Lung (tissue), 12 donors: ENCODE data around the gene ANKRD22. TPM values are rescaled to one million over a fixed set of nuclear protein-coding genes. Genes with fewer than 3 reads are reported as not detected.

Source experiments
- ATAC-seq: fragments of 200-7000 bp; cut with Tn5 transposase; one replicate; pipeline ENCODE4 v1.9.1; 2020; ENCODE audit warnings: moderate number of reproducible peaks; ENCODE audit not compliant: insufficient read depth, low FRiP score
- DNase-seq, 3 donors: peaks; one replicate each; pipeline ENCODE4 v3.0.0-alpha.2; 2013 to 2017
- H3K27ac ChIP-seq, 2 donors: one replicate each; pipeline ENCODE4 v1.5.1; 2013; ENCODE audit warnings: mild to moderate bottlenecking in 2 of 2, moderate library complexity in 2 of 2, control low read depth in 1 of 2, inconsistent platforms in 1 of 2, low read depth in 1 of 2, low read length in 1 of 2
- H3K27me3 ChIP-seq, 3 donors: one replicate each; pipeline ENCODE4 v1.5.1; 2013; ENCODE audit warnings: low read length in 2 of 3; ENCODE audit not compliant: control insufficient read depth in 3 of 3, insufficient read depth in 3 of 3
- H3K36me3 ChIP-seq, 4 donors: one replicate each; pipeline ENCODE4 v1.5.1; 2013; ENCODE audit warnings: low read length in 4 of 4, mild to moderate bottlenecking in 1 of 4, moderate library complexity in 1 of 4; ENCODE audit not compliant: control insufficient read depth in 4 of 4, insufficient read depth in 4 of 4
- H3K4me1 ChIP-seq, 5 donors: one replicate each; pipeline ENCODE4 v1.5.1; 2013; ENCODE audit warnings: low read length in 5 of 5, mild to moderate bottlenecking in 2 of 5, moderate library complexity in 1 of 5; ENCODE audit not compliant: control insufficient read depth in 5 of 5, insufficient read depth in 5 of 5
- H3K4me3 ChIP-seq: one replicate; pipeline ENCODE4 v1.5.1; 2013; ENCODE audit warnings: mild to moderate bottlenecking, control low read depth, moderate library complexity
- H3K9ac ChIP-seq, 2 donors: one replicate each; pipeline ENCODE4 v1.5.1; 2013; ENCODE audit warnings: low read length in 2 of 2, control low read depth in 1 of 2; ENCODE audit not compliant: insufficient read depth in 1 of 2
- H3K9me3 ChIP-seq, 4 donors: one replicate each; pipeline ENCODE4 v1.5.1; 2013; ENCODE audit warnings: low read length in 3 of 4, mild to moderate bottlenecking in 1 of 4, moderate library complexity in 1 of 4; ENCODE audit not compliant: control insufficient read depth in 4 of 4, insufficient read depth in 3 of 4
- WGBS, 2 donors: extraction: QIAGEN DNeasy Blood & Tissue Kit; methylation state at CpG; one replicate each; pipeline ENCODE4 v1.1.7; 2013; 5-methylcytosine and 5-hydroxymethylcytosine counted together
- polyA plus RNA-seq, 2 donors: library from polyadenylated mRNA; stranded (reverse); fragments of 200-250 nt; gene quantifications; one replicate each; pipeline ENCODE4 v1.2.1, GENCODE V29; 2013
- total RNA-seq, 2 donors: library from RNA; depleted of rRNA in 1 of 2; stranded (reverse); fragments of >200 nt in 1 of 2; gene quantifications; one replicate each; pipeline ENCODE4 v1.2.1, GENCODE V29; 2014 to 2021
- TF ChIP-seq, protein P1 (sequence below): IDR thresholded peaks from 2 replicates; pipeline ENCODE4 v1.5.1; 2012; ENCODE audit warnings: mild to moderate bottlenecking; ENCODE audit errors: control extremely low read depth, extremely low read depth
- donor health status: control.
- donor health status: control.
- donor health status: Bipolar disorder and iron deficiency.
- donor health status: healthy.
- donor health status: DM: yes; HTN: yes; CAD: no.

The ANKRD22 gene
- total and polyA plus RNA-seq, 4 donors, result 1.1 to 23.1 (median 3.4) TPM

DNA sequence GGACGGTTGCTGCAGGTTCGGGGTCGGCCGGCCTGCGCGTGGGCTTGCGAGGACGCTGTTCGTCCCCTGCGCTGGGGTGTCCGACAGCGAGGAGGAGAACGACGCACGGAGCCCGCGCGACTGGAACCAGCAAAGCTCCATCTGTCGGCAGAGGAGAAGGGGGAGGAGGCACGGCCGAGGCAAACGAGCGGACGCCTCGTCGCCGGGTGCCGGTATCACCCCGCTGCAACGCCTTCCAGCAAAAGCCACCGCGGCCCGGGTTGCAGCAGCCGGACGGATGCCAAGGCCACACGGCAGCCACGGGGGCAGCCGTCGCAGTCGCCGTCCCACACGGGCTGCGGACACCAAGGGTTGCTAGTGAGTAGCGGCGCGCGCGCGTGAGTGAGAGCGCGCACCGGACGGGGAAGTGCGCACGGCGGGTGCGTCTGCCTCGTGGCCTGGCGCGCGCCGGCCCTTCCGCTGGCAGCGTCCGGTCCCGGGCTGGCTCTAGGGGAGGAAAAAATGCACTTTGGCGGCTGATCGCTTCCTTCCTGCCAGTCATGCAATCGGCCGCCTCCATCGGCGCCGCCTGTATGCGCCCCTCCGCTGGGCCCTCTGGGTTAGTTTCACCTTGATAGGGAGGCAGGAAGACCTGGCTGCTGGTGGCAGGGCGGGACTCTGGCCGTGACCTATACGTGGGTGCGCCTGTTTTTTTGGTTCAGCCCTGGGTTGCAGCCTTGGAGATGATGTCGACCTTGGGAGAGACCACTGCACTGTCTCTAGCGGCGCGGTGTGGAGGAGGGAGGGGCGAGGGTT is 28.8 kb upstream of the ANKRD22 start:
- 0% methylated on average over 62 to 84 of the region's 84 CpGs for WGBS, 2 donors
- peaks cover 0 to 2% (median 0%) of the 10 kb centered on the region in 4 donors for H3K9me3 ChIP-seq
- peak overlapping the region; percentile 60 to 83 for H3K9ac ChIP-seq
- TF ChIP-seq, protein P1, sequence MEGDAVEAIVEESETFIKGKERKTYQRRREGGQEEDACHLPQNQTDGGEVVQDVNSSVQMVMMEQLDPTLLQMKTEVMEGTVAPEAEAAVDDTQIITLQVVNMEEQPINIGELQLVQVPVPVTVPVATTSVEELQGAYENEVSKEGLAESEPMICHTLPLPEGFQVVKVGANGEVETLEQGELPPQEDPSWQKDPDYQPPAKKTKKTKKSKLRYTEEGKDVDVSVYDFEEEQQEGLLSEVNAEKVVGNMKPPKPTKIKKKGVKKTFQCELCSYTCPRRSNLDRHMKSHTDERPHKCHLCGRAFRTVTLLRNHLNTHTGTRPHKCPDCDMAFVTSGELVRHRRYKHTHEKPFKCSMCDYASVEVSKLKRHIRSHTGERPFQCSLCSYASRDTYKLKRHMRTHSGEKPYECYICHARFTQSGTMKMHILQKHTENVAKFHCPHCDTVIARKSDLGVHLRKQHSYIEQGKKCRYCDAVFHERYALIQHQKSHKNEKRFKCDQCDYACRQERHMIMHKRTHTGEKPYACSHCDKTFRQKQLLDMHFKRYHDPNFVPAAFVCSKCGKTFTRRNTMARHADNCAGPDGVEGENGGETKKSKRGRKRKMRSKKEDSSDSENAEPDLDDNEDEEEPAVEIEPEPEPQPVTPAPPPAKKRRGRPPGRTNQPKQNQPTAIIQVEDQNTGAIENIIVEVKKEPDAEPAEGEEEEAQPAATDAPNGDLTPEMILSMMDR, result no peak
- ATAC-seq (peak; percentile 94), DNase-seq (peak; percentile 86 to 93 (median 89))
- no peaks in the 10 kb centered on the region for H3K36me3 ChIP-seq
- H3K27me3 ChIP-seq, result no peaks in the 10 kb centered on the region
- H3K4me3 ChIP-seq, result peak overlapping the region; percentile 88
- peak overlapping the region; percentile 76 to 98 for H3K27ac ChIP-seq
- H3K4me1 ChIP-seq, result peaks cover 0 to 43% (median 2%) of the 10 kb centered on the region in 5 donors

DNA sequence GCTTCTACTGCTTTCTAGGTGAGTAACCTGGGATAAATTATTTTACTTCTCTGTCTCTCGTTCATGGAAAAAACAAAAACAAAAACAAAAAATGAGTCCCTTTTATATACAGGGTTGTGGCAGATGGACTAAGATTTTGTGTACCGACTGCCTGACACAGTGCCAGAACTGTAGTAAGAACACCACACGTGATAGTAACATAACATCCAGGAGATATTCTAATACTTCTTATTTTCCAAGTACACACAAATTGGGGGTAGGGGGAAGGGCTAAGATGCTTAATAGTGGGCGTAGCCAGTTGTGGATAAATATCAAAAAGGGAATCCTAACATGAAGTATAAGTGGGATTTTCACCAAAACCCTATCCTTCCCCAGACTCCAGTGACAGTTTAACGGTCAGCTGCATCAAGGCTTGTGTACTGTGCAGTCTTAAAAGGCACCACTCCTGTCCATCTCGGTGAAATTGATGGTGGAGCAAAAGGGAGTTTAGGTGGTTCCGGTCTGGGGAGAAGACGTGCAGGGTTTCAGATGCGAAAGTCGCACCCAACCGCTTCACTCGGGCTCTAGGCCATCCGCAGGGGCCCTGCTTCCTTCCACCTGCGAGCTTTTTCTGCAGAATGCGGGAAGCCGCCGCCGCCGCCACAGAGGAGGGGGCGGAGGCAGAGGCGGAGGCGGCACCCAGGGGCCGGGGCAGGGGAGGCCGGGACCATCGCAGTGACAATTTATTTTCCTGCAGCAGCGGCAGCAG is 28.1 kb upstream of the ANKRD22 start, which contains the start of gene STAMBPL1:
Gene STAMBPL1 (plus strand): TSS at position 712 of the 748 bp plus-strand sequence. CDS start 21,464 bp downstream, outside the sequence.
- peak in 2 of 3 donors; percentile 56 to 65 for DNase-seq
- ATAC-seq, result peak; percentile 71
- 4 to 6% methylated on average over 21 to 26 of the region's 26 CpGs for WGBS, 2 donors

DNA sequence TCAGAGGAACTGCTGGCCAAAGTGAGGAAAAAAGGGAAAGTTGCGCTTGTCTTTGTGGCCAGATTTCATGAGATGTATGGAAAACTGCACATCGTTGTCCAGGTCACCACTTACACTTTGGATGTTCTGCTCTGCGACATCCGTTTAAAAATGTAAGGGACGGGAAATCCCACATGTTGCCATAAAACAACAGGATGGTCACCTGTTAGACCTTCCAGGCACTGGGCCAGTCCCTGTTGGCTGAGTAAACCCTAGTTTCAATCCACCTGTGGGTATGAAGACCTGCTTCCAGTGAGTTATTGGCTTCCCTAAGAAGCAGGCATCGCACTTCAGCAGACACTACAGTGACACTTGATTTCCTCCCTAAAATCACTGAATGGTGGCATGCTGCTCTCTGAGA is 25.7 kb upstream of the ANKRD22 start:
- WGBS, 2 donors, result 86 to 92% methylated on average over 6 of the region's 6 CpGs
- TF ChIP-seq, protein P1, result no peak
- H3K27ac ChIP-seq, result no peak overlapping the region
- DNase-seq (no peak), ATAC-seq (no peak)
- no peaks in the 10 kb centered on the region for H3K27me3 ChIP-seq
- no peaks in the 10 kb centered on the region for H3K36me3 ChIP-seq
- H3K4me3 ChIP-seq, result no peak overlapping the region
- no peak overlapping the region for H3K9ac ChIP-seq
- H3K9me3 ChIP-seq, result peaks cover 0 to 2% (median 0%) of the 10 kb centered on the region in 4 donors
- H3K4me1 ChIP-seq, result peaks cover 0 to 38% (median 2%) of the 10 kb centered on the region in 5 donors

More for the DNA sequence above, 28.1 kb upstream of the ANKRD22 start, which contains the start of gene STAMBPL1:
- H3K9me3 ChIP-seq, result peaks cover 0 to 2% (median 0%) of the 10 kb centered on the region in 4 donors
- TF ChIP-seq, protein P1, result no peak
- peak within 1 kb of the TSS; percentile 76 to 98 for H3K27ac ChIP-seq
- H3K36me3 ChIP-seq, result no peaks in the 10 kb centered on the region
- H3K4me1 ChIP-seq, result peaks cover 0 to 48% (median 2%) of the 10 kb centered on the region in 5 donors
- peak within 1 kb of the TSS; percentile 60 to 83 for H3K9ac ChIP-seq
- no peaks in the 10 kb centered on the region for H3K27me3 ChIP-seq
- peak within 1 kb of the TSS; percentile 88 for H3K4me3 ChIP-seq
